ENCODE data around the gene SFSWAP.
"Not testable (repeated sequence)": the region's sequence is repeated elsewhere in the genome, so short reads cannot be mapped to it uniquely, and the experiment has no call there.

SFSWAP gene

DNA sequence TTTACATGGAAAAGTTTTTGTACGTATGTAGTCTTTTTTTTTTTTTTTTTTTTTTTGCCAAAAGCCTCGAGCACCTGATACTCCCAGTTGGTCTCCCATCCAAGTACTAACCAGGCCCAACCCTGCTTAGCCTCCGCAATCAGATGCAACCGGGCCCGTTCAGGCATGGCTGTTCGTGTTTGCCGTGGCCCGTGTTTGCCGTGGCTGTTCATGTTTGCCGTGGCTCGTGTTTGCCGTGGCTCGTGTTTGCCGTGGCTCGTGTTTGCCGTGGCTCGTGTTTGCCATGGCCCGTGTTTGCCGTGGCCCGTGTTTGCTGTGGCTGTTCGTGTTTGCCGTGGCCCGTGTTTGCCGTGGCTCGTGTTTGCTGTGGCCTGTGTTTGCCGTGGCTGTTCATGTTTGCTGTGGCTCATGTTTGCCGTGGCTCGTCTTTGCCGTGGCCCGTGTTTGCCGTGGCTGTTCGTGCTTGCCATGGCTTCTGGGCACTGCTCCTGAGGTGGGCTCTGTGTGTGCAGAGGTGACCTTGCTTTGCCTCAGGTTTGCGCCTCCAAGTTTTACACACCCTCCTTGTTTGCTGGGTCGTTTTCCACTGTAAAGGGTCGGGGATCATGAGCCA lies 90.5 kb downstream of the SFSWAP start:
- H3K27ac ChIP-seq (ENCODE audit: low read depth, low read length), result no peak overlapping the region
- H3K4me3 ChIP-seq (ENCODE audit: low read depth, low read length), result no peak overlapping the region

DNA sequence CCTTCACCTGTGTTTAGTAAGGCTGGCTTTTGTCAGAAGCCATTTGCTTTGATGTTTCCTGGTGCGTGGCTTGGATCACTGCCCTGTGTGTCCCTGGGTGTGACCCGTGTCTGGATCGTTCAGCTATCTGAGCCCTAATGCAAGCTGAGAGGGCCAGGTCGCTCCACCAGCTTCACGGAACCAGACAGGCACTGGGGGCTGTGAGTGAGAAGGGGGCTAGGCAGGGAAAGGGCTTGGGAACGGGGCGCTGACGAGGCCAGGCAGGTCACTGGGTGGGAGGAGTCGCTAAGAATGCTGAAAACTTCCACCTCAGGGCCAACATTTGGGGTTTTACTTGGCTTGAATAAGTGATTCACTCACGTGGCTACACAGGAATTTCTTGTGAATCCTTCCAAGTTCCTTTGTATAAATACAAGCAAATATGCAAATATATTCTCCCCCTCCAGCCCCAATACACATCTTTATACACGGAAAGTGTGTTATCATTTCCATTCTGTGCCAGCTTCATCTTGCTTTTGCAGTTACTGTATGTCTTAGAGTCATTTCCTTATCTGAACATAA lies 93.2 kb downstream of the SFSWAP start:
- Histone ChIP-seq H3K27ac (ENCODE audit: low read depth, low read length) (no peak overlapping the region), H3K4me3 (ENCODE audit: low read depth, low read length) (no peak overlapping the region), H3K36me3 (ENCODE audit: control insufficient read depth, insufficient read depth, low read length) (peaks cover 23% of the 10 kb centered on the region), H3K9ac (ENCODE audit: low read depth, low read length) (no peak overlapping the region), H3K4me1 (ENCODE audit: control insufficient read depth, insufficient read depth, low read length) (no peaks in the 10 kb centered on the region), H3K27me3 (ENCODE audit: control insufficient read depth, insufficient read depth, low read length) (no peaks in the 10 kb centered on the region), H3K9me3 (ENCODE audit: control insufficient read depth, insufficient read depth, low read length) (no peaks in the 10 kb centered on the region)

More for the DNA sequence above, 90.5 kb downstream of the SFSWAP start:
- H3K36me3 ChIP-seq (ENCODE audit: control insufficient read depth, insufficient read depth, low read length), result peaks cover 36% of the 10 kb centered on the region
- 0 out of 2 replicates have a peak, but pooled peaks cover under 1% of the 10 kb centered on the region for H3K4me1 ChIP-seq (ENCODE audit: control insufficient read depth, insufficient read depth, low read length)
- no peaks in the 10 kb centered on the region for H3K27me3 ChIP-seq (ENCODE audit: control insufficient read depth, insufficient read depth, low read length)
- H3K9ac ChIP-seq (ENCODE audit: low read depth, low read length), result no peak overlapping the region
- no peaks in the 10 kb centered on the region for H3K9me3 ChIP-seq (ENCODE audit: control insufficient read depth, insufficient read depth, low read length)

DNA sequence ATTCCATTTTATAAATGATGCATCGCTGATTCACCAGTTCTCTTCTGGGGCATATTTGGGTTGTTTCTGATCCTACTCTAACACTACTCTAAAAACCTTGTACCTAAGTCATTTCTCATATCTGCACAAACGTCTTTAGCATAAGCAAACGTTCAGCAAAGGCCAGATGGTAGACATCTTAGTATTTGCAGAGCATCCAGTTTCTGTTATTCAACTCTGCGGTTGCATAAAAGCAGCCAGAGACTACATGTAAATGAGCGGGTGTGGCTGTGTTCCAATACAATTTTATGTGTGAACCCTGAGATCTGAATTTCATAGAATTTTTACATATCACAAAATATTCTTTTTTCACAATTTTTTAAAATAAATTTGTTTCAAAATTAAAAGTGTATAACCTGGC lies 94.5 kb downstream of the SFSWAP start:
- H3K4me3 ChIP-seq (ENCODE audit: low read depth, low read length), result no peak overlapping the region
- no peaks in the 10 kb centered on the region for H3K9me3 ChIP-seq (ENCODE audit: control insufficient read depth, insufficient read depth, low read length)
- peaks cover 11% of the 10 kb centered on the region for H3K36me3 ChIP-seq (ENCODE audit: control insufficient read depth, insufficient read depth, low read length)

DNA sequence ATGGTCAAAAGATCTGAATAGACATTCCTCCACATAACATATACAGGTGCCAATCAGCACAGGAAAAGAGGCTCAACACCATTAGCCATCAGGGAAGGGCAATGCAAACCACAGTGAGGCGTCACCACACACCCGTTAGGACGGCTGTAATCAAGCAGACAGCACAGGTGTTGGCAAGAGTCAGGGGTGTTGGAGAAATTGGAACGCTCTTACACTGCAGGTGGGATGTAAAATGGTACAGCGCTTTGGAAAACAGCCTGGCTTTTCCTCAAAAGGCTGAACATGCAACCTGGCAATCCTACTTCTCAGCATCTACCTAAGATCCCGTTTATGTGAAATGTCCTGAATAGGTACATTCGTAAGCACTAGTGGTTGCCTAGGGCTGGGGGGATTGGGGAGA lies 95.8 kb downstream of the SFSWAP start:
- Histone ChIP-seq H3K36me3 (ENCODE audit: control insufficient read depth, insufficient read depth, low read length) (peaks cover 5% of the 10 kb centered on the region; the same call in 1 of the 2 replicates), H3K4me3 (ENCODE audit: low read depth, low read length) (no peak overlapping the region), H3K9me3 (ENCODE audit: control insufficient read depth, insufficient read depth, low read length) (no peaks in the 10 kb centered on the region), H3K9ac (ENCODE audit: low read depth, low read length) (no peak overlapping the region), H3K27me3 (ENCODE audit: control insufficient read depth, insufficient read depth, low read length) (no peaks in the 10 kb centered on the region), H3K27ac (ENCODE audit: low read depth, low read length) (no peak overlapping the region), H3K4me1 (ENCODE audit: control insufficient read depth, insufficient read depth, low read length) (peaks cover 7% of the 10 kb centered on the region; the same call in 1 of the 2 replicates)

More for the DNA sequence above, 94.5 kb downstream of the SFSWAP start:
- H3K27me3 ChIP-seq (ENCODE audit: control insufficient read depth, insufficient read depth, low read length), result no peaks in the 10 kb centered on the region
- H3K4me1 ChIP-seq (ENCODE audit: control insufficient read depth, insufficient read depth, low read length), result no peaks in the 10 kb centered on the region
- no peak overlapping the region for H3K9ac ChIP-seq (ENCODE audit: low read depth, low read length)
- no peak overlapping the region for H3K27ac ChIP-seq (ENCODE audit: low read depth, low read length)

DNA sequence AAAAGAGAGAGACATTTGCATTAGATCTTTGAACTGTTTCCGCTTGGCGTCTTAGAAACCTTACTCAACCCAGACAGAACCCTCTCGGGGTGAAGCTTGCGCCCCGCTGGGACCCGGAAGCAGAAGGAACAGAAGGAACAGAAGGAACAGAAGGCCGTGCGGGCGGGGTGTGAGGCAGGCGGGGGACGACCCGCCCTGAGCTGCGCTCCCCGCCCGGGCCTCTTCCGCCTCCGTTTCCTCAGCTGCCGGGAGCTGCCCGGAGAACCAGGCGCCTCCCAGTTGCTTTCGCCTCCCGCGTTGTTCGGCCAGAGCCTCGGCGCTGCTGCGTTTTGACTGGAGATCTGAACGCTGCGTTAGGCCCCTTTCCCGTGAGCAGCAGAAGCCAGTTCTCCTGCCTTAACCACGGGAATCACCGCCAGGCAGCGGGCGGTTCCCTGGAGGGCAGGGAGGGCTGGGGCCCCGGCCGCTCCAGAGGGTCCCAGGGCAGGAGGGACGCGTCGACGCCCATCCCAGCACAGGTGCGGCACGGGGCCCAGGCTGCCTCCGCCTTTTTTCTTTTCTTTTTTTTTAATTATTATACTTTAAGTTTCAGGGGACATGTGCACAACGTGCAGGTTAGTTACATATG lies 98.0 kb downstream of the SFSWAP start:
- H3K27me3 ChIP-seq (ENCODE audit: control insufficient read depth, insufficient read depth, low read length), result no peaks in the 10 kb centered on the region
- H3K4me1 ChIP-seq (ENCODE audit: control insufficient read depth, insufficient read depth, low read length), result peaks cover 8% of the 10 kb centered on the region; the same call in 1 of the 2 replicates
- H3K36me3 ChIP-seq (ENCODE audit: control insufficient read depth, insufficient read depth, low read length), result no peaks in the 10 kb centered on the region
- no peak overlapping the region for H3K4me3 ChIP-seq (ENCODE audit: low read depth, low read length)
- no peak overlapping the region for H3K27ac ChIP-seq (ENCODE audit: low read depth, low read length)
- no peak overlapping the region for H3K9ac ChIP-seq (ENCODE audit: low read depth, low read length)
- peaks cover 3% of the 10 kb centered on the region; the same call in 1 of the 2 replicates for H3K9me3 ChIP-seq (ENCODE audit: control insufficient read depth, insufficient read depth, low read length)

DNA sequence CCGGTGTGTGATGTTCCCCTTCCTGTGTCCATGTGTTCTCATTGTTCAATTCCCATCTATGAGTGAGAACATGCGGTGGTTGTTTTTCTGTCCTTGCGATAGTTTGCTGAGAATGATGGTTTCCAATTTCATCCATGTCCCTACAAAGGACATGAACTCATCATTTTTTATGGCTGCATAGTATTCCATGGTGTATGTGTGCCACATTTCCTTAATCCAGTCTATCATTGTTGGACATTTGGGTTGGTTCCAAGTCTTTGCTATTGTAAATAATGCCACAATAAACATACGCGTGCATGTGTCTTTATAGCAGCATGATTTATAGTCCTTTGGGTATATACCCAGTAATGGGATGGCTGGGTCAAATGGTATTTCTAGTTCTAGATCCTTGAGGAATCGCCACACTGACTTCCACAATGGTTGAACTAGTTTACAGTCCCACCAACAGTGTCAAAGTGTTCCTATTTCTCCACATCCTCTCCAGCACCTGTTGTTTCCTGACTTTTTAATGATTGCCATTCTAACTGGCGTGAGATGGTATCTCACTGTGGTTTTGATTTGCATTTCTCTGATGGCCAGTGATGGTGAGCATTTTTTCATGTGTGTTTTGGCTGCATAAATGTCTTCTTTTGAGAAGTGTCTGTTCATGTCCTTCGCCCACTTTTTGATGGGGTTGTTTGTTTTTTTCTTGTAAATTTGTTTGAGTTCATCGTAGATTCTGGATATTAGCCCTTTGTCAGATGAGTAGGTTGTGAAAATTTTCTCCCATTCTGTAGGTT lies 98.8 kb downstream of the SFSWAP start:
- not testable (repeated sequence) for H3K27ac ChIP-seq (ENCODE audit: low read depth, low read length); H3K9me3 ChIP-seq (ENCODE audit: control insufficient read depth, insufficient read depth, low read length); H3K27me3 ChIP-seq (ENCODE audit: control insufficient read depth, insufficient read depth, low read length); H3K4me3 ChIP-seq (ENCODE audit: low read depth, low read length); H3K36me3 ChIP-seq (ENCODE audit: control insufficient read depth, insufficient read depth, low read length); H3K9ac ChIP-seq (ENCODE audit: low read depth, low read length); H3K4me1 ChIP-seq (ENCODE audit: control insufficient read depth, insufficient read depth, low read length)

DNA sequence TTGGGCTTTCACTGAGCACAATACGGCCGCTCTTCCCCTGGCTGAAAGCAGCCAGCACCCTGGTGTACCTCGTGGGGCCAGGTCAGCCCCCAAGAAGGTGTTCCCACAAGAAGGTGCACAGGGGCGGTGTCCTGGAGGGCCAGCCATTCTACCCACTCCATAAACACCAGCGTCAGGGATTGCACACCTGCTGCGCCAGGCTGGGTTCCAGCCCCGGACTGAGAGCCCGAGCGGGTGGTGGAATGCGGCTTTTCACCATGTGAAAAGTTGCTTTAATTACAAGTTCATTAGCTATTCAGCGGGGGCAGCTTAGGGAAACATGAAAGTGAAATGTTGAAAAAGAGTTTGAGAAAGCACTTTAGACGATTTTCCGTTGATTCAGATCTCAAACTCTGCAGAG lies 99.8 kb downstream of the SFSWAP start:
- peaks cover 3% of the 10 kb centered on the region; the same call in 1 of the 2 replicates for H3K9me3 ChIP-seq (ENCODE audit: control insufficient read depth, insufficient read depth, low read length)
- H3K36me3 ChIP-seq (ENCODE audit: control insufficient read depth, insufficient read depth, low read length), result no peaks in the 10 kb centered on the region
- H3K4me3 ChIP-seq (ENCODE audit: low read depth, low read length), result no peak overlapping the region
- H3K27ac ChIP-seq (ENCODE audit: low read depth, low read length), result no peak overlapping the region
- no peaks in the 10 kb centered on the region for H3K27me3 ChIP-seq (ENCODE audit: control insufficient read depth, insufficient read depth, low read length)
- no peak overlapping the region for H3K9ac ChIP-seq (ENCODE audit: low read depth, low read length)
- H3K4me1 ChIP-seq (ENCODE audit: control insufficient read depth, insufficient read depth, low read length), result peaks cover 8% of the 10 kb centered on the region; the same call in 1 of the 2 replicates

DNA sequence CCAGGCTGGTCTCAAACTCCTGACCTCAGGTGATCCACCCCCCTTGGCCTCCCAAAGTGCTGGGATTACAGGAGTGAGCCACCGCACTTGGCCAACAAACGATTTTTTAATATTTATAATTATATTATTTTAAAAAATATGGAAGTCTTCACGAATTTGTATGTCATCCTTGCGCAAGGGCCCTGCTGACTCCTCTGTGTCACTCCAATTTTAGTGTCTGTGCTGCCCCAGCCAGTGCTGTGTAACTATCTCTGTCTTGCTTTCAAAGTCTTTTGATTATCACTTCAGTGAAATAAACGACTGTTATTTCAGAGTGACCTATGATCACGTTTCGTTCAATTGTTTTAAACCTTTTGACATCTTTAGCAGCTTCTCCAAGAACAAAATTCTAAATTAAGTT lies 104.2 kb downstream of the SFSWAP start:
- H3K9ac ChIP-seq (ENCODE audit: low read depth, low read length), result no peak overlapping the region
- peaks cover 3% of the 10 kb centered on the region; the same call in 1 of the 2 replicates for H3K9me3 ChIP-seq (ENCODE audit: control insufficient read depth, insufficient read depth, low read length)
- H3K27ac ChIP-seq (ENCODE audit: low read depth, low read length), result no peak overlapping the region

DNA sequence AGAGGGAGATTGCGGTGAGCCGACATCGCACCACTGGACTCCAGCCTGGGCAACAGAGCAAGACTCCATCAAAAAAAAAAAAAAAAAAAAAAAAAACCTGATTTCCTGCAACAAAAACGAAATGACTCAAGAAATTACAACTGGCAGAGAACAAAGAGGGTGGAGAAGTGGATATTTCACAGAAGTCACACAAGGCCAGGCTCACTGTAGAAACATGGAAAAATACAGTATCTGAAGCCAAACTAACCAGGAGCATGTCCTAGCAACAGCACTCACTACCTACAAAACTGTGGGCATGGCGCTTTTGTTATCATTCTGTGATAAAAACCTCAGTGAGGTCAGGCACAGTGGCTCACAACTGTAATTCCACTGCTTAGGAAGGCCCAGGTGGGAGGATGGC lies 105.6 kb downstream of the SFSWAP start:
- no peak overlapping the region for H3K4me3 ChIP-seq (ENCODE audit: low read depth, low read length)
- 0 out of 2 replicates have a peak, but pooled peaks cover 2% of the 10 kb centered on the region for H3K4me1 ChIP-seq (ENCODE audit: control insufficient read depth, insufficient read depth, low read length)
- H3K27ac ChIP-seq (ENCODE audit: low read depth, low read length), result no peak overlapping the region
- no peak overlapping the region for H3K9ac ChIP-seq (ENCODE audit: low read depth, low read length)
- no peaks in the 10 kb centered on the region for H3K36me3 ChIP-seq (ENCODE audit: control insufficient read depth, insufficient read depth, low read length)
- no peaks in the 10 kb centered on the region for H3K27me3 ChIP-seq (ENCODE audit: control insufficient read depth, insufficient read depth, low read length)
- peaks cover 3% of the 10 kb centered on the region; the same call in 1 of the 2 replicates for H3K9me3 ChIP-seq (ENCODE audit: control insufficient read depth, insufficient read depth, low read length)

More for the DNA sequence above, 104.2 kb downstream of the SFSWAP start:
- Histone ChIP-seq H3K4me1 (ENCODE audit: control insufficient read depth, insufficient read depth, low read length) (peaks cover 8% of the 10 kb centered on the region; the same call in 1 of the 2 replicates), H3K27me3 (ENCODE audit: control insufficient read depth, insufficient read depth, low read length) (no peaks in the 10 kb centered on the region), H3K4me3 (ENCODE audit: low read depth, low read length) (no peak overlapping the region), H3K36me3 (ENCODE audit: control insufficient read depth, insufficient read depth, low read length) (no peaks in the 10 kb centered on the region)

DNA sequence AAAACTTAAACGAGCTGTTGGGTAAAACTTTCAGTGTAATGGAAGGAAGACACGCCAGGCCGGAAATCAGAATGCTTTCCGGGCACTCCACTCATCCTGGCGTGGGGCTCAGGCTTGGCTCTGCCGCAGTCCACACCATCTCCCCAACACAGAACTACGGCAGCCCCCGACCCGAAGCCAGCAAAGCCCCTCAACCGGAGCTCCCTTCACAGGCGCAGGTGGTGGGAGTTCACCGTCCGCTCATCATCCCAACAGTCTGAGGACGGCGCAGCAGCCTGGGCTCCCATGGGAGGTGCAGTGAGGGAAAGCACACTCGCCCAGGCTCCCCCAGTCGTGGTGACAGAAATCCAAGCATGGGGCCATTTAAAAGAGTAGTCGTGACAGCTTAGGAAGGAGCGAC lies 106.4 kb downstream of the SFSWAP start:
- H3K4me3 ChIP-seq (ENCODE audit: low read depth, low read length), result no peak overlapping the region
- H3K9ac ChIP-seq (ENCODE audit: low read depth, low read length), result no peak overlapping the region
- peaks cover 3% of the 10 kb centered on the region; the same call in 1 of the 2 replicates for H3K9me3 ChIP-seq (ENCODE audit: control insufficient read depth, insufficient read depth, low read length)
- H3K27ac ChIP-seq (ENCODE audit: low read depth, low read length), result no peak overlapping the region
- H3K27me3 ChIP-seq (ENCODE audit: control insufficient read depth, insufficient read depth, low read length), result no peaks in the 10 kb centered on the region
- no peaks in the 10 kb centered on the region for H3K36me3 ChIP-seq (ENCODE audit: control insufficient read depth, insufficient read depth, low read length)
- no peaks in the 10 kb centered on the region for H3K4me1 ChIP-seq (ENCODE audit: control insufficient read depth, insufficient read depth, low read length)

Measured in HUES48 (cell line).